ENCODE data around the gene WDR72.

The WDR72 gene

DNA sequence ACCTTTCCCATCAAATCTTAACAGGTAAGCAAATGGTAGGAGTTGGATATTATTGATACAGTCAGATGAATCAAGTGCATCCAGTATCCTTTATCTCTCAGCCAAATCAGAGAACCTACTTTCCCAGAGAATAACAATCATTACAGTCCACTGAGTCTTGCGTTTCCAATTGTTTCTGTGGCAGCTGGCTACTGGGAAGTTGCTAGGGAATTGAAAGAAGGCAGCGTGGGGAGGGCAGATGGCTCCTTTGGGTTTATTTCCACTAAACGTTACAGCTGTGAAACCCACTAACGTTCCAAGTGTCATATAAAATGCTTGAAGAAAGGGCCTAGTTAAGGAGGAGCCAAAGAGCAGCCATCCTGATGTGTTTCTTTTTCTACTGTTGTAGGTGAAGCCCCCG, 78.4 kb downstream of the WDR72 start:
- TF ChIP-seq TCF4 (CRISPR knock-in tag; IDR thresholded peaks at IDR 0.05; ENCODE audit: borderline replicate concordance) (no peak), ZFP30 (CRISPR knock-in tag; IDR thresholded peaks at IDR 0.05) (no peak), ZFP3 (CRISPR knock-in tag; IDR thresholded peaks at IDR 0.05) (no peak), SNAI2 (CRISPR knock-in tag; IDR thresholded peaks at IDR 0.05) (no peak), ARNTL (CRISPR knock-in tag; IDR thresholded peaks at IDR 0.05; ENCODE audit: borderline replicate concordance, low read depth) (no peak), RARB (CRISPR knock-in tag; IDR thresholded peaks at IDR 0.05) (no peak), TOX (CRISPR knock-in tag; IDR thresholded peaks at IDR 0.05; ENCODE audit: borderline replicate concordance) (no peak), ZNF70 (CRISPR knock-in tag; IDR thresholded peaks at IDR 0.05) (no peak), ZNF565 (CRISPR knock-in tag; conservative IDR thresholded peaks at IDR 0.05; ENCODE audit: low read depth) (no peak), ISL1 (CRISPR knock-in tag; IDR thresholded peaks at IDR 0.05) (no peak), PPARA (CRISPR knock-in tag; IDR thresholded peaks at IDR 0.05; ENCODE audit: borderline replicate concordance) (no peak), ZNF8 (CRISPR knock-in tag; IDR thresholded peaks at IDR 0.05) (no peak), GLIS3 (CRISPR knock-in tag; IDR thresholded peaks at IDR 0.05) (no peak)
- TF ChIP-seq, protein P1, sequence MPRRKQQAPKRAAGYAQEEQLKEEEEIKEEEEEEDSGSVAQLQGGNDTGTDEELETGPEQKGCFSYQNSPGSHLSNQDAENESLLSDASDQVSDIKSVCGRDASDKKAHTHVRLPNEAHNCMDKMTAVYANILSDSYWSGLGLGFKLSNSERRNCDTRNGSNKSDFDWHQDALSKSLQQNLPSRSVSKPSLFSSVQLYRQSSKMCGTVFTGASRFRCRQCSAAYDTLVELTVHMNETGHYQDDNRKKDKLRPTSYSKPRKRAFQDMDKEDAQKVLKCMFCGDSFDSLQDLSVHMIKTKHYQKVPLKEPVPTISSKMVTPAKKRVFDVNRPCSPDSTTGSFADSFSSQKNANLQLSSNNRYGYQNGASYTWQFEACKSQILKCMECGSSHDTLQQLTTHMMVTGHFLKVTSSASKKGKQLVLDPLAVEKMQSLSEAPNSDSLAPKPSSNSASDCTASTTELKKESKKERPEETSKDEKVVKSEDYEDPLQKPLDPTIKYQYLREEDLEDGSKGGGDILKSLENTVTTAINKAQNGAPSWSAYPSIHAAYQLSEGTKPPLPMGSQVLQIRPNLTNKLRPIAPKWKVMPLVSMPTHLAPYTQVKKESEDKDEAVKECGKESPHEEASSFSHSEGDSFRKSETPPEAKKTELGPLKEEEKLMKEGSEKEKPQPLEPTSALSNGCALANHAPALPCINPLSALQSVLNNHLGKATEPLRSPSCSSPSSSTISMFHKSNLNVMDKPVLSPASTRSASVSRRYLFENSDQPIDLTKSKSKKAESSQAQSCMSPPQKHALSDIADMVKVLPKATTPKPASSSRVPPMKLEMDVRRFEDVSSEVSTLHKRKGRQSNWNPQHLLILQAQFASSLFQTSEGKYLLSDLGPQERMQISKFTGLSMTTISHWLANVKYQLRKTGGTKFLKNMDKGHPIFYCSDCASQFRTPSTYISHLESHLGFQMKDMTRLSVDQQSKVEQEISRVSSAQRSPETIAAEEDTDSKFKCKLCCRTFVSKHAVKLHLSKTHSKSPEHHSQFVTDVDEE (CRISPR knock-in tag; IDR thresholded peaks at IDR 0.05) = no peak
- TF ChIP-seq, protein P2, sequence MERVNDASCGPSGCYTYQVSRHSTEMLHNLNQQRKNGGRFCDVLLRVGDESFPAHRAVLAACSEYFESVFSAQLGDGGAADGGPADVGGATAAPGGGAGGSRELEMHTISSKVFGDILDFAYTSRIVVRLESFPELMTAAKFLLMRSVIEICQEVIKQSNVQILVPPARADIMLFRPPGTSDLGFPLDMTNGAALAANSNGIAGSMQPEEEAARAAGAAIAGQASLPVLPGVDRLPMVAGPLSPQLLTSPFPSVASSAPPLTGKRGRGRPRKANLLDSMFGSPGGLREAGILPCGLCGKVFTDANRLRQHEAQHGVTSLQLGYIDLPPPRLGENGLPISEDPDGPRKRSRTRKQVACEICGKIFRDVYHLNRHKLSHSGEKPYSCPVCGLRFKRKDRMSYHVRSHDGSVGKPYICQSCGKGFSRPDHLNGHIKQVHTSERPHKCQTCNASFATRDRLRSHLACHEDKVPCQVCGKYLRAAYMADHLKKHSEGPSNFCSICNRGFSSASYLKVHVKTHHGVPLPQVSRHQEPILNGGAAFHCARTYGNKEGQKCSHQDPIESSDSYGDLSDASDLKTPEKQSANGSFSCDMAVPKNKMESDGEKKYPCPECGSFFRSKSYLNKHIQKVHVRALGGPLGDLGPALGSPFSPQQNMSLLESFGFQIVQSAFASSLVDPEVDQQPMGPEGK (CRISPR knock-in tag; IDR thresholded peaks at IDR 0.05; ENCODE audit: borderline replicate concordance) = no peak
- TF ChIP-seq, protein P3, sequence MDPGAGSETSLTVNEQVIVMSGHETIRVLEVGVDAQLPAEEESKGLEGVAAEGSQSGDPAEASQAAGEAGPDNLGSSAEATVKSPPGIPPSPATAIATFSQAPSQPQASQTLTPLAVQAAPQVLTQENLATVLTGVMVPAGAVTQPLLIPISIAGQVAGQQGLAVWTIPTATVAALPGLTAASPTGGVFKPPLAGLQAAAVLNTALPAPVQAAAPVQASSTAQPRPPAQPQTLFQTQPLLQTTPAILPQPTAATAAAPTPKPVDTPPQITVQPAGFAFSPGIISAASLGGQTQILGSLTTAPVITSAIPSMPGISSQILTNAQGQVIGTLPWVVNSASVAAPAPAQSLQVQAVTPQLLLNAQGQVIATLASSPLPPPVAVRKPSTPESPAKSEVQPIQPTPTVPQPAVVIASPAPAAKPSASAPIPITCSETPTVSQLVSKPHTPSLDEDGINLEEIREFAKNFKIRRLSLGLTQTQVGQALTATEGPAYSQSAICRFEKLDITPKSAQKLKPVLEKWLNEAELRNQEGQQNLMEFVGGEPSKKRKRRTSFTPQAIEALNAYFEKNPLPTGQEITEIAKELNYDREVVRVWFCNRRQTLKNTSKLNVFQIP (CRISPR knock-in tag; IDR thresholded peaks at IDR 0.05; ENCODE audit: borderline replicate concordance, low read depth) = no peak
- TF ChIP-seq, protein P4, sequence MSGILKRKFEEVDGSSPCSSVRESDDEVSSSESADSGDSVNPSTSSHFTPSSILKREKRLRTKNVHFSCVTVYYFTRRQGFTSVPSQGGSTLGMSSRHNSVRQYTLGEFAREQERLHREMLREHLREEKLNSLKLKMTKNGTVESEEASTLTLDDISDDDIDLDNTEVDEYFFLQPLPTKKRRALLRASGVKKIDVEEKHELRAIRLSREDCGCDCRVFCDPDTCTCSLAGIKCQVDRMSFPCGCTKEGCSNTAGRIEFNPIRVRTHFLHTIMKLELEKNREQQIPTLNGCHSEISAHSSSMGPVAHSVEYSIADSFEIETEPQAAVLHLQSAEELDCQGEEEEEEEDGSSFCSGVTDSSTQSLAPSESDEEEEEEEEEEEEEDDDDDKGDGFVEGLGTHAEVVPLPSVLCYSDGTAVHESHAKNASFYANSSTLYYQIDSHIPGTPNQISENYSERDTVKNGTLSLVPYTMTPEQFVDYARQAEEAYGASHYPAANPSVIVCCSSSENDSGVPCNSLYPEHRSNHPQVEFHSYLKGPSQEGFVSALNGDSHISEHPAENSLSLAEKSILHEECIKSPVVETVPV (CRISPR knock-in tag; IDR thresholded peaks at IDR 0.05) = no peak
- no peak for ATAC-seq

DNA sequence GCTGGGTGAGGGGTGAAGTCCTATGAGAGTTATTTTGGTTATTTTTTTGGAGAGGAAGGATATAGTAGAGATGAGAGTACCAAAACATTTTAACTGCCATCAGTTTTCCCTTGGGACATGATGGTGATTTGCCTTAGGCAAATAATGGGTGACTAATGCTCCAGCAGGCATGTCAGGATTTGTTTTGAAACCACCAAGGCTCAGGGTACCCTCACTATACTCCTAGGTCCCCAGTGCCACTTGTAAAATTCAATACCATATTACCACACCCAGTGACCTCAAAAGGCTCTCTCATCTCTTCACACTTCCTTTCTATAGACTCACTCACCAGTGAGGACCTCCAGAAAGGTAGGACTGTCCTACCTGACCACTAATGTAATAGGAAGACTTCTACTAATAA, 83.6 kb downstream of the WDR72 start:
- ATAC-seq = no peak
- TF ChIP-seq ZFP3 (CRISPR knock-in tag; IDR thresholded peaks at IDR 0.05) (no peak), ISL1 (CRISPR knock-in tag; IDR thresholded peaks at IDR 0.05) (no peak), ZFP30 (CRISPR knock-in tag; IDR thresholded peaks at IDR 0.05) (no peak), ZNF8 (CRISPR knock-in tag; IDR thresholded peaks at IDR 0.05) (no peak), RARB (CRISPR knock-in tag; IDR thresholded peaks at IDR 0.05) (no peak), GLIS3 (CRISPR knock-in tag; IDR thresholded peaks at IDR 0.05) (no peak), TCF4 (CRISPR knock-in tag; IDR thresholded peaks at IDR 0.05; ENCODE audit: borderline replicate concordance) (no peak), ZNF565 (CRISPR knock-in tag; conservative IDR thresholded peaks at IDR 0.05; ENCODE audit: low read depth) (no peak), SNAI2 (CRISPR knock-in tag; IDR thresholded peaks at IDR 0.05) (no peak), CSDC2 (CRISPR knock-in tag; IDR thresholded peaks at IDR 0.05) (no peak), ESRRG (CRISPR knock-in tag; IDR thresholded peaks at IDR 0.05) (no peak), OSR1 (CRISPR knock-in tag; IDR thresholded peaks at IDR 0.05) (no peak)
- TF ChIP-seq, protein P3 (CRISPR knock-in tag; IDR thresholded peaks at IDR 0.05; ENCODE audit: borderline replicate concordance, low read depth) = no peak
- TF ChIP-seq, protein P4 (CRISPR knock-in tag; IDR thresholded peaks at IDR 0.05) = no peak
- TF ChIP-seq, protein P2 (CRISPR knock-in tag; IDR thresholded peaks at IDR 0.05; ENCODE audit: borderline replicate concordance) = no peak
- TF ChIP-seq, protein P5, sequence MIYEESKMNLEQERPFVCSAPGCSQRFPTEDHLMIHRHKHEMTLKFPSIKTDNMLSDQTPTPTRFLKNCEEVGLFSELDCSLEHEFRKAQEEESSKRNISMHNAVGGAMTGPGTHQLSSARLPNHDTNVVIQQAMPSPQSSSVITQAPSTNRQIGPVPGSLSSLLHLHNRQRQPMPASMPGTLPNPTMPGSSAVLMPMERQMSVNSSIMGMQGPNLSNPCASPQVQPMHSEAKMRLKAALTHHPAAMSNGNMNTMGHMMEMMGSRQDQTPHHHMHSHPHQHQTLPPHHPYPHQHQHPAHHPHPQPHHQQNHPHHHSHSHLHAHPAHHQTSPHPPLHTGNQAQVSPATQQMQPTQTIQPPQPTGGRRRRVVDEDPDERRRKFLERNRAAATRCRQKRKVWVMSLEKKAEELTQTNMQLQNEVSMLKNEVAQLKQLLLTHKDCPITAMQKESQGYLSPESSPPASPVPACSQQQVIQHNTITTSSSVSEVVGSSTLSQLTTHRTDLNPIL (CRISPR knock-in tag; IDR thresholded peaks at IDR 0.05; ENCODE audit: low read depth) = no peak
- TF ChIP-seq, protein P1 (CRISPR knock-in tag; IDR thresholded peaks at IDR 0.05) = no peak

Measured in SK-N-SH treated with all-trans-retinoic acid at 6 μM for 48 hours (cell line).